ENCODE results near the gene IL17RB. TPM values are rescaled to one million over a fixed set of nuclear protein-coding genes. Genes with fewer than 3 reads are reported as not detected.

IL17RB gene
- total and polyA plus RNA-seq, 2 of the 4 experiments (the other 2 are of a cell fraction): under 0.01 TPM; not detected in 1

DNA sequence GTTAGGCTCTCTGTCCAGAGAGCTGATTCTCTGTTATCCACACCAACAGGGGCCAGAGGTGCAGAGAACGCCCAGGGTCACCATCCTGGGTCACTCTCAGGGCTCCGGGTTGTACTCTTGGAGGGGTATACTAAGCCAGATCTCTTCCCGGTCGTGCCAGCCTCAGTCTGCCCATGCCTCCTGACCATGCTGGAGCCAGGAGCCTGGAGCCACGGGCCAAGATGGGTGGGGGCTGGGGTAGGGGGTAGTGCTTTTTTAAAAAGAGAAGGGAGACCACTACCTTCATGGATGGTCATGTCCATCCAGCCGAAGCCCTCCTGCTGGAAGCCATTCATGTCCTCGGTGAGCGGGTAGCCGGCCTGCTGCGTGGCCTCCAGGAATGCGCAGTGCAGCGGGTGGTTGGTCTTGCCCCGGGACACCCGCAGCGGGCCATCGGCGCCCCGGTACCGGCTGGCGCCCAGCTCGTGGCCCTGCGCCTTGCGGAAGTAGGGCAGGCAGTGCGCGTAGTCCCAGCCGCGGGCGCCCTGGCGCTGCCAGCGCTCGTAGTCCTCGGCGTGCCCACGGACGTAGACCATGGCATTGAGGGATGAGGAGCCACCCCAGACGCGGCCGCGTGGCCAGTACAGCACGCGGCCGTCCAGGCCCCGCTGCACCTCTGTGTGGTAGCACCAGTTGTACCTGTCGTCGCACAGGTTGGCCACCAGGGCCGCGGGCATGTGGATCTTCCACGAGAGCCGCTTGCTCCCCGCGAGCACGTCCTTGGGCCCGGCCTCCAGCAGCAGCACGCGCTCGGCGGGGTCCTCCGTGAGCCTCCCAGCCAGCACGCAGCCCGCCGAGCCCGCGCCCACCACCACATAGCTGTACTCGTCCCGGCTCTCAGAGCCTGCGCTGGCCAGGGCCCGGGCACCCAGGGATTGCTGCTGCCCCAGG lies 23.1 kb upstream of the IL17RB start:
- Histone ChIP-seq H4K91ac (ENCODE audit: insufficient read depth, low read depth, low read length) (no peak overlapping the region), H3K27me3 (ENCODE audit: control insufficient read depth, insufficient read depth, low read length) (no peaks in the 10 kb centered on the region; the same call in 1 of the 2 replicates), H3K23ac (ENCODE audit: low read depth, low read length) (no peak overlapping the region), H3K79me1 (ENCODE audit: low read depth in 1 of 2, low read length in 2 of 2) (no peaks in the 10 kb centered on the region), H2BK5ac (ENCODE audit: low read depth, low read length, poor library complexity, severe bottlenecking) (no peak overlapping the region), H3K36me3 (ENCODE audit: control insufficient read depth, insufficient read depth, low read length) (no peaks in the 10 kb centered on the region), H4K20me1 (ENCODE audit: insufficient read depth, low read length) (no peaks in the 10 kb centered on the region), H3K9ac (ENCODE audit: low read depth, low read length) (no peak overlapping the region), H3K27ac (ENCODE audit: insufficient read depth, low read length) (no peak overlapping the region), H2BK15ac (ENCODE audit: low read depth, low read length) (no peak overlapping the region), H3K56ac (ENCODE audit: extremely low read depth, insufficient read depth, low read length) (no peak overlapping the region), H3K4me2 (ENCODE audit: low read depth, low read length) (no peak overlapping the region), H2AFZ (replicated peaks; ENCODE audit: low read length, poor library complexity) (no peak overlapping the region), H3K4ac (ENCODE audit: low read depth, low read length) (no peak overlapping the region), H4K8ac (ENCODE audit: low read depth in 2 of 2, low read length in 2 of 2) (no peak overlapping the region), H2AK5ac (ENCODE audit: low read depth, low read length) (no peak overlapping the region), H3K14ac (replicated peaks; ENCODE audit: low read depth, low read length) (no peak overlapping the region), H2BK20ac (ENCODE audit: low read depth, low read length) (no peak overlapping the region), H3K4me3 (ENCODE audit: insufficient read depth, low read depth, low read length) (no peak overlapping the region), H3K4me1 (ENCODE audit: control insufficient read depth, insufficient read depth, low read length) (no peaks in the 10 kb centered on the region), H3K18ac (ENCODE audit: low read depth, low read length) (no peak overlapping the region), H2BK120ac (ENCODE audit: low read depth, low read length) (no peak overlapping the region), H4K5ac (ENCODE audit: low read depth, low read length) (no peak overlapping the region), H2AK9ac (replicated peaks; ENCODE audit: low read depth, low read length, poor library complexity) (no peak overlapping the region), H3K9me1 (ENCODE audit: insufficient read depth, low read length) (no peaks in the 10 kb centered on the region), H3K9me3 (ENCODE audit: control insufficient read depth, insufficient read depth, low read length) (no peaks in the 10 kb centered on the region)
- ATAC-seq (ENCODE audit: low read depth) (no peak), DNase-seq (no peak)
- 94% methylated on average over 33 of the region's 67 CpGs; no CpG with 5 or more reads in 1 of the 2 experiments for WGBS, 2 experiments (ENCODE audit: extremely low coverage in 2 of 2, insufficient read length in 1 of 2)
- in situ Hi-C loops (cut with MboI; ENCODE audit: low sequenced_read_pairs) (no loop called here), intact Hi-C loops (cut with micrococcal nuclease) (no loop called here), dilution Hi-C loops (cut with HindIII; ENCODE audit: low sequenced_read_pairs, unreplicated experiment) (no loop called here)
- BruUV-seq (replicated peaks): no TSS peak
- ChIA-PET POLR2A (ENCODE audit: unreplicated experiment) (no interaction called here), CTCF (no interaction called here)
- no peak for TF ChIP-seq CEBPB (IDR thresholded peaks at IDR 0.05; ENCODE audit: low read depth, low read length)
- TF ChIP-seq RAD21 (IDR thresholded peaks at IDR 0.05; ENCODE audit: low read length): no peak
- no peak for TF ChIP-seq RFX5 (IDR thresholded peaks at IDR 0.05; ENCODE audit: low read depth, low read length)
- no peak for TF ChIP-seq MXI1 (IDR thresholded peaks at IDR 0.05; ENCODE audit: borderline replicate concordance, low read depth, low read length)
- TF ChIP-seq MAZ (IDR thresholded peaks at IDR 0.05; ENCODE audit: borderline replicate concordance, low read depth, low read length): no peak
- no peak for TF ChIP-seq RCOR1 (IDR thresholded peaks at IDR 0.05; ENCODE audit: insufficient replicate concordance, low read length)
- TF ChIP-seq SMC3 (IDR thresholded peaks at IDR 0.05; ENCODE audit: low read depth, low read length): no peak
- no peak for TF ChIP-seq NFE2L2 (IDR thresholded peaks at IDR 0.05; ENCODE audit: low read depth, low read length)
- no peak for TF ChIP-seq BHLHE40 (IDR thresholded peaks at IDR 0.05; ENCODE audit: low read depth, low read length)
- no peak for TF ChIP-seq MAFK (IDR thresholded peaks at IDR 0.05; ENCODE audit: low read depth, low read length)
- TF ChIP-seq POLR2A (IDR thresholded peaks at IDR 0.05; ENCODE audit: low read depth, low read length): no peak
- TF ChIP-seq, protein P1, sequence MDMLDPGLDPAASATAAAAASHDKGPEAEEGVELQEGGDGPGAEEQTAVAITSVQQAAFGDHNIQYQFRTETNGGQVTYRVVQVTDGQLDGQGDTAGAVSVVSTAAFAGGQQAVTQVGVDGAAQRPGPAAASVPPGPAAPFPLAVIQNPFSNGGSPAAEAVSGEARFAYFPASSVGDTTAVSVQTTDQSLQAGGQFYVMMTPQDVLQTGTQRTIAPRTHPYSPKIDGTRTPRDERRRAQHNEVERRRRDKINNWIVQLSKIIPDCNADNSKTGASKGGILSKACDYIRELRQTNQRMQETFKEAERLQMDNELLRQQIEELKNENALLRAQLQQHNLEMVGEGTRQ (IDR thresholded peaks at IDR 0.05; ENCODE audit: low read depth, low read length): no peak
- TF ChIP-seq, protein P2, sequence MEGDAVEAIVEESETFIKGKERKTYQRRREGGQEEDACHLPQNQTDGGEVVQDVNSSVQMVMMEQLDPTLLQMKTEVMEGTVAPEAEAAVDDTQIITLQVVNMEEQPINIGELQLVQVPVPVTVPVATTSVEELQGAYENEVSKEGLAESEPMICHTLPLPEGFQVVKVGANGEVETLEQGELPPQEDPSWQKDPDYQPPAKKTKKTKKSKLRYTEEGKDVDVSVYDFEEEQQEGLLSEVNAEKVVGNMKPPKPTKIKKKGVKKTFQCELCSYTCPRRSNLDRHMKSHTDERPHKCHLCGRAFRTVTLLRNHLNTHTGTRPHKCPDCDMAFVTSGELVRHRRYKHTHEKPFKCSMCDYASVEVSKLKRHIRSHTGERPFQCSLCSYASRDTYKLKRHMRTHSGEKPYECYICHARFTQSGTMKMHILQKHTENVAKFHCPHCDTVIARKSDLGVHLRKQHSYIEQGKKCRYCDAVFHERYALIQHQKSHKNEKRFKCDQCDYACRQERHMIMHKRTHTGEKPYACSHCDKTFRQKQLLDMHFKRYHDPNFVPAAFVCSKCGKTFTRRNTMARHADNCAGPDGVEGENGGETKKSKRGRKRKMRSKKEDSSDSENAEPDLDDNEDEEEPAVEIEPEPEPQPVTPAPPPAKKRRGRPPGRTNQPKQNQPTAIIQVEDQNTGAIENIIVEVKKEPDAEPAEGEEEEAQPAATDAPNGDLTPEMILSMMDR (conservative IDR thresholded peaks at IDR 0.05; ENCODE audit: low read depth, low read length): no peak
- TF ChIP-seq ELK1 (IDR thresholded peaks at IDR 0.05; ENCODE audit: borderline replicate concordance, low read depth, low read length): no peak
- TF ChIP-seq FOS (IDR thresholded peaks at IDR 0.05; ENCODE audit: low read depth, low read length): no peak

All from IMR-90 (cell line).